Measurements from ENCODE around the gene AHDC1.

GRCh38 chr1:27572019-27572678, 31.8 kb downstream of the AHDC1 start:
- TF ChIP-seq, protein P1, sequence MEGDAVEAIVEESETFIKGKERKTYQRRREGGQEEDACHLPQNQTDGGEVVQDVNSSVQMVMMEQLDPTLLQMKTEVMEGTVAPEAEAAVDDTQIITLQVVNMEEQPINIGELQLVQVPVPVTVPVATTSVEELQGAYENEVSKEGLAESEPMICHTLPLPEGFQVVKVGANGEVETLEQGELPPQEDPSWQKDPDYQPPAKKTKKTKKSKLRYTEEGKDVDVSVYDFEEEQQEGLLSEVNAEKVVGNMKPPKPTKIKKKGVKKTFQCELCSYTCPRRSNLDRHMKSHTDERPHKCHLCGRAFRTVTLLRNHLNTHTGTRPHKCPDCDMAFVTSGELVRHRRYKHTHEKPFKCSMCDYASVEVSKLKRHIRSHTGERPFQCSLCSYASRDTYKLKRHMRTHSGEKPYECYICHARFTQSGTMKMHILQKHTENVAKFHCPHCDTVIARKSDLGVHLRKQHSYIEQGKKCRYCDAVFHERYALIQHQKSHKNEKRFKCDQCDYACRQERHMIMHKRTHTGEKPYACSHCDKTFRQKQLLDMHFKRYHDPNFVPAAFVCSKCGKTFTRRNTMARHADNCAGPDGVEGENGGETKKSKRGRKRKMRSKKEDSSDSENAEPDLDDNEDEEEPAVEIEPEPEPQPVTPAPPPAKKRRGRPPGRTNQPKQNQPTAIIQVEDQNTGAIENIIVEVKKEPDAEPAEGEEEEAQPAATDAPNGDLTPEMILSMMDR (IDR thresholded peaks at IDR 0.05): no peak
- TF ChIP-seq POLR2A (IDR thresholded peaks at IDR 0.05) (no peak), POLR2AphosphoS5 (IDR thresholded peaks at IDR 0.05) (no peak)

Measured in sigmoid colon (tissue), 4 donors.